ENCODE results near the gene ANKRD63.
A peak's percentile ranks its signal among the peaks of the same experiment; 100 is the strongest.

ANKRD63 gene

GRCh38 chr15:40275954-40276353, 6.9 kb downstream of the ANKRD63 start:
- TF ChIP-seq EZH2 (IDR thresholded peaks at IDR 0.05; ENCODE audit: borderline replicate concordance, low read length): no peak
- TF ChIP-seq CTCF (IDR thresholded peaks at IDR 0.05; ENCODE audit: low read length): no peak
- Histone ChIP-seq H3K79me2 (ENCODE audit: insufficient read depth, low read length) (no peaks in the 10 kb centered on the region), H3K9me3 (ENCODE audit: low read length) (no peaks in the 10 kb centered on the region), H3K4me1 (ENCODE audit: insufficient read depth, low read length, severe bottlenecking) (no peaks in the 10 kb centered on the region), H2AFZ (ENCODE audit: low read length) (no peak overlapping the region), H3K4me2 (ENCODE audit: low read length) (no peak overlapping the region), H3K4me3 (ENCODE audit: low read depth, low read length, poor library complexity, severe bottlenecking) (no peak overlapping the region), H3K36me3 (ENCODE audit: insufficient read depth, low read length) (no peaks in the 10 kb centered on the region), H3K27me3 (ENCODE audit: insufficient read depth, low read length) (no peaks in the 10 kb centered on the region; the same call in 1 of the 2 replicates), H3F3A (ENCODE audit: insufficient read depth, low read length) (no peaks in the 10 kb centered on the region), H3K27ac (ENCODE audit: low read depth, low read length, poor library complexity, severe bottlenecking) (no peak overlapping the region), H3K9ac (ENCODE audit: low read length) (no peak overlapping the region), H3K9me2 (ENCODE audit: low read depth, low read length) (no peaks in the 10 kb centered on the region), H4K20me1 (ENCODE audit: insufficient read depth, low read length) (no peaks in the 10 kb centered on the region)

GRCh38 chr15:40275523-40275922, 7.3 kb downstream of the ANKRD63 start:
- H3K27ac ChIP-seq (ENCODE audit: low read depth, low read length, poor library complexity, severe bottlenecking): no peak overlapping the region
- H3K36me3 ChIP-seq (ENCODE audit: insufficient read depth, low read length): no peaks in the 10 kb centered on the region

GRCh38 chr15:40274350-40275274, 8.3 kb downstream of the ANKRD63 start:
- Histone ChIP-seq H3K4me3 (ENCODE audit: low read depth, low read length, poor library complexity, severe bottlenecking) (no peak overlapping the region), H3K27me3 (ENCODE audit: insufficient read depth, low read length) (no peaks in the 10 kb centered on the region; the same call in 1 of the 2 replicates)

More at GRCh38 chr15:40275523-40275922, 7.3 kb downstream of the ANKRD63 start:
- H3F3A ChIP-seq (ENCODE audit: insufficient read depth, low read length): no peaks in the 10 kb centered on the region
- no peaks in the 10 kb centered on the region for H3K9me2 ChIP-seq (ENCODE audit: low read depth, low read length)
- no peaks in the 10 kb centered on the region for H3K4me1 ChIP-seq (ENCODE audit: insufficient read depth, low read length, severe bottlenecking)
- no peaks in the 10 kb centered on the region for H3K79me2 ChIP-seq (ENCODE audit: insufficient read depth, low read length)
- no peak overlapping the region for H3K9ac ChIP-seq (ENCODE audit: low read length)
- TF ChIP-seq CTCF (IDR thresholded peaks at IDR 0.05; ENCODE audit: low read length) (no peak), EZH2 (IDR thresholded peaks at IDR 0.05; ENCODE audit: borderline replicate concordance, low read length) (no peak)
- H3K4me3 ChIP-seq (ENCODE audit: low read depth, low read length, poor library complexity, severe bottlenecking): no peak overlapping the region
- H3K27me3 ChIP-seq (ENCODE audit: insufficient read depth, low read length): no peaks in the 10 kb centered on the region; the same call in 1 of the 2 replicates
- H3K9me3 ChIP-seq (ENCODE audit: low read length): no peaks in the 10 kb centered on the region
- H3K4me2 ChIP-seq (ENCODE audit: low read length): no peak overlapping the region
- no peaks in the 10 kb centered on the region for H4K20me1 ChIP-seq (ENCODE audit: insufficient read depth, low read length)
- no peak overlapping the region for H2AFZ ChIP-seq (ENCODE audit: low read length)

More at GRCh38 chr15:40274350-40275274, 8.3 kb downstream of the ANKRD63 start:
- Histone ChIP-seq H3K9me3 (ENCODE audit: low read length) (no peaks in the 10 kb centered on the region), H3K36me3 (ENCODE audit: insufficient read depth, low read length) (no peaks in the 10 kb centered on the region), H3K27ac (ENCODE audit: low read depth, low read length, poor library complexity, severe bottlenecking) (no peak overlapping the region), H3F3A (ENCODE audit: insufficient read depth, low read length) (no peaks in the 10 kb centered on the region), H2AFZ (ENCODE audit: low read length) (no peak overlapping the region), H3K9ac (ENCODE audit: low read length) (no peak overlapping the region), H3K4me2 (ENCODE audit: low read length) (no peak overlapping the region), H3K79me2 (ENCODE audit: insufficient read depth, low read length) (no peaks in the 10 kb centered on the region), H3K9me2 (ENCODE audit: low read depth, low read length) (no peaks in the 10 kb centered on the region), H3K4me1 (ENCODE audit: insufficient read depth, low read length, severe bottlenecking) (no peaks in the 10 kb centered on the region), H4K20me1 (ENCODE audit: insufficient read depth, low read length) (no peaks in the 10 kb centered on the region)
- TF ChIP-seq EZH2 (IDR thresholded peaks at IDR 0.05; ENCODE audit: borderline replicate concordance, low read length): no peak
- TF ChIP-seq CTCF (IDR thresholded peaks at IDR 0.05; ENCODE audit: low read length): peak; percentile 100
